H1 (cell line): ENCODE measurements around the gene RBMX2. TPM values are rescaled to one million over a fixed set of nuclear protein-coding genes. Genes with fewer than 3 reads are reported as not detected.

Experiments
- CTCF ChIA-PET: fragments of 300-600 bp; sonication (Branson Sonifier 250); formaldehyde crosslinking; loops from one replicate; lab custom pipeline; 2021; ENCODE audit not compliant: partially characterized antibody; lab: Charles Lee
- POLR2A ChIA-PET: fragments of 300-600 bp; sonication (Branson Sonifier 250); formaldehyde crosslinking; loops from one replicate; lab custom pipeline; 2021; ENCODE audit warnings: inconsistent platforms; ENCODE audit not compliant: partially characterized antibody; lab: Charles Lee
- DNase-seq, 2 experiments: peaks; one replicate each; pipeline versions ENCODE4 v3.0.0 to v3.0.0-alpha.2; 2010 to 2022; ENCODE audit warnings: low spot score in 2 of 2, low read depth in 1 of 2, mixed read lengths in 1 of 2
- FAIRE-seq: peaks from 2 replicates; lab custom pipeline; 2011; peaks lifted over from hg19 to GRCh38; lab: Jason Lieb, UNC
- H2AFZ ChIP-seq: 2 replicates; pipeline ENCODE4 v1.8.1; 2012; ENCODE audit warnings: low read length, inconsistent platforms
- H2AK5ac ChIP-seq: 2 replicates; pipeline ENCODE4 v1.6.1; 2013; ENCODE audit warnings: low read depth, low read length
- H2BK120ac ChIP-seq: replicated peaks from 2 replicates; pipeline ENCODE3; 2013; ENCODE audit warnings: low read depth, low read length, inconsistent platforms
- H2BK12ac ChIP-seq: 2 replicates; pipeline ENCODE4 v1.6.1; 2013; ENCODE audit warnings: low read depth, low read length
- H2BK15ac ChIP-seq: 2 replicates; pipeline ENCODE4 v1.6.1; 2013; ENCODE audit warnings: low read length
- H2BK20ac ChIP-seq: 2 replicates; pipeline ENCODE4 v1.6.1; 2013; ENCODE audit warnings: low read length
- H2BK5ac ChIP-seq: 2 replicates; pipeline ENCODE4 v1.6.1; 2013; ENCODE audit warnings: low read depth, low read length
- H3K14ac ChIP-seq: 2 replicates; pipeline ENCODE4 v1.6.1; 2013; ENCODE audit warnings: inconsistent platforms; ENCODE audit not compliant: insufficient read length
- H3K18ac ChIP-seq: 2 replicates; pipeline ENCODE4 v1.6.1; 2013; ENCODE audit warnings: low read length; ENCODE audit errors: extremely low read depth
- H3K23ac ChIP-seq: 2 replicates; pipeline ENCODE4 v1.6.1; 2013; ENCODE audit warnings: inconsistent platforms; ENCODE audit not compliant: insufficient read length
- H3K23me2 ChIP-seq: 2 replicates; pipeline ENCODE4 v1.6.1; 2013; ENCODE audit warnings: low read depth, low read length
- H3K27ac ChIP-seq: 2 replicates; pipeline ENCODE4 v1.6.1; 2011; ENCODE audit warnings: low read depth, low read length, inconsistent platforms
- H3K27me3 ChIP-seq, 4 experiments: replicated peaks in 1 of 4; 1 replicate in 1 of 4; 2 replicates in 3 of 4; pipeline versions ENCODE4 v1.6.1 to v1.8.1; 2011 to 2013; ENCODE audit warnings: low read length in 3 of 4, mild to moderate bottlenecking in 3 of 4, inconsistent platforms in 2 of 4, mixed read lengths in 2 of 4, moderate library complexity in 1 of 4; ENCODE audit not compliant: control insufficient read depth in 3 of 4, insufficient read depth in 3 of 4; ENCODE audit errors: extremely low read depth in 1 of 4
- H3K36me3 ChIP-seq, 4 experiments: 2 replicates each; pipeline versions ENCODE4 v1.6.1 to v1.8.1; 2011 to 2013; ENCODE audit warnings: mild to moderate bottlenecking in 4 of 4, low read length in 3 of 4, moderate library complexity in 2 of 4, control low read depth in 1 of 4, inconsistent platforms in 1 of 4; ENCODE audit not compliant: insufficient read depth in 4 of 4, control insufficient read depth in 2 of 4
- H3K4ac ChIP-seq: replicated peaks from 2 replicates; pipeline ENCODE3; 2013; ENCODE audit warnings: low read length, low read depth, mixed read lengths, inconsistent platforms; ENCODE audit not compliant: insufficient read length
- H3K4me1 ChIP-seq, 4 experiments: replicated peaks in 1 of 4; 1 replicate in 1 of 4; 2 replicates in 3 of 4; pipeline versions ENCODE4 v1.6.1 to v1.8.1; 2011 to 2013; ENCODE audit warnings: low read length in 3 of 4, inconsistent platforms in 2 of 4, mixed read lengths in 1 of 4; ENCODE audit not compliant: insufficient read depth in 4 of 4, control insufficient read depth in 3 of 4
- H3K4me2 ChIP-seq, 2 experiments: 2 replicates each; pipeline versions ENCODE4 v1.6.1 to v1.8.1; 2011 to 2013; ENCODE audit warnings: low read depth in 2 of 2, low read length in 2 of 2, control low read depth in 1 of 2, inconsistent platforms in 1 of 2, mild to moderate bottlenecking in 1 of 2; ENCODE audit not compliant: insufficient read depth in 1 of 2
- H3K4me3 ChIP-seq, 4 experiments: fragments of 200-600, 300-600 bp in 1 of 4; sonication (generic), shearing (Covaris generic), sonication (Bioruptor Twin) in 1 of 4; 2 replicates each; pipeline versions ENCODE4 v1.5.1 to v1.8.1; 2011 to 2016; ENCODE audit warnings: low read length in 4 of 4, low read depth in 3 of 4, control low read depth in 2 of 4, inconsistent platforms in 2 of 4, mild to moderate bottlenecking in 2 of 4, mixed read lengths in 1 of 4, moderate library complexity in 1 of 4; ENCODE audit not compliant: insufficient read depth in 2 of 4; ENCODE audit errors: extremely low read depth in 1 of 4
- H3K56ac ChIP-seq: replicated peaks from 2 replicates; pipeline ENCODE3; 2013; ENCODE audit warnings: low read depth, mild to moderate bottlenecking, mixed read lengths, low read length, inconsistent platforms; ENCODE audit not compliant: insufficient read length
- H3K79me1 ChIP-seq: 2 replicates; pipeline ENCODE4 v1.6.1; 2013; ENCODE audit warnings: low read depth, low read length, control low read depth
- H3K79me2 ChIP-seq, 2 experiments: 2 replicates each; pipeline versions ENCODE4 v1.6.1 to v1.8.1; 2012 to 2013; ENCODE audit warnings: low read length in 2 of 2, mild to moderate bottlenecking in 2 of 2, inconsistent platforms in 1 of 2; ENCODE audit not compliant: insufficient read depth in 2 of 2, control insufficient read depth in 1 of 2
- H3K9ac ChIP-seq, 4 experiments: replicated peaks in 1 of 4; 1 replicate in 1 of 4; 2 replicates in 3 of 4; pipeline versions ENCODE4 v1.6.1 to v1.8.1; 2011 to 2013; ENCODE audit warnings: low read depth in 3 of 4, low read length in 3 of 4, control low read depth in 2 of 4, mild to moderate bottlenecking in 2 of 4, moderate library complexity in 2 of 4, inconsistent platforms in 1 of 4; ENCODE audit errors: extremely low read depth in 1 of 4
- H3K9me3 ChIP-seq, 2 experiments: 2 replicates each; pipeline versions ENCODE4 v1.6.1 to v1.8.1; 2012 to 2013; ENCODE audit warnings: mild to moderate bottlenecking in 2 of 2, moderate library complexity in 2 of 2, control low read depth in 1 of 2, inconsistent platforms in 1 of 2, low read depth in 1 of 2, low read length in 1 of 2, mixed read lengths in 1 of 2; ENCODE audit not compliant: insufficient read depth in 2 of 2
- H4K20me1 ChIP-seq, 2 experiments: replicated peaks in 1 of 2; 2 replicates each; pipeline versions ENCODE3 to v1.8.1; 2011 to 2013; ENCODE audit warnings: inconsistent platforms in 2 of 2, low read length in 2 of 2, mild to moderate bottlenecking in 1 of 2; ENCODE audit not compliant: insufficient read depth in 2 of 2, control insufficient read depth in 1 of 2
- H4K5ac ChIP-seq: 2 replicates; pipeline ENCODE4 v1.6.1; 2013; ENCODE audit warnings: low read length, low read depth, mixed read lengths, inconsistent platforms; ENCODE audit not compliant: insufficient read length
- H4K8ac ChIP-seq: 2 replicates; pipeline ENCODE4 v1.8.0; 2013; ENCODE audit warnings: mild to moderate bottlenecking, moderate library complexity, low read length, inconsistent platforms; ENCODE audit not compliant: insufficient read depth; ENCODE audit errors: extremely low read depth
- H4K91ac ChIP-seq: replicated peaks from 2 replicates; pipeline ENCODE3; 2013; ENCODE audit warnings: low read length, mixed read lengths, inconsistent platforms; ENCODE audit not compliant: insufficient read length
- ASH2L ChIP-seq: fragments of 200-600, 300-600 bp; sonication (generic); IDR thresholded peaks from one replicate; pipeline ENCODE4 v1.7.1; 2017; ENCODE audit warnings: low read length
- BACH1 ChIP-seq: IDR thresholded peaks from 2 replicates; pipeline ENCODE4 v1.6.1; 2012; ENCODE audit warnings: low read length, improper control_type of control experiment
- EZH2 ChIP-seq: fragments of 200-600 bp; sonication (generic); IDR thresholded peaks from 2 replicates; pipeline ENCODE4 v1.7.1; 2012; ENCODE audit warnings: low read depth, mild to moderate bottlenecking, moderate library complexity, low read length, inconsistent platforms; ENCODE audit not compliant: severe bottlenecking
- KDM1A ChIP-seq: fragments of 200-600, 300-600 bp; sonication (generic); IDR thresholded peaks from 2 replicates; pipeline ENCODE4 v1.7.1; 2016; ENCODE audit warnings: mild to moderate bottlenecking, low read length, borderline replicate concordance
- NRF1 ChIP-seq: IDR thresholded peaks from 2 replicates; pipeline ENCODE4 v1.6.1; 2011; ENCODE audit warnings: mild to moderate bottlenecking, low read depth, low read length, improper control_type of control experiment
- POLR2A ChIP-seq, 2 experiments: IDR thresholded peaks; 1 replicate in 1 of 2; 2 replicates in 1 of 2; pipeline ENCODE4 v1.6.1; 2011; ENCODE audit warnings: low read depth in 2 of 2, low read length in 2 of 2, mild to moderate bottlenecking in 2 of 2; ENCODE audit errors: control extremely low read depth in 1 of 2
- RAD21 ChIP-seq, 2 experiments: IDR thresholded peaks in 1 of 2; conservative IDR thresholded peaks in 1 of 2; 2 replicates each; pipeline ENCODE4 v1.6.1; 2011; ENCODE audit warnings: low read depth in 2 of 2, low read length in 2 of 2, improper control_type of control experiment in 1 of 2, inconsistent platforms in 1 of 2, mild to moderate bottlenecking in 1 of 2, moderate library complexity in 1 of 2
- RBBP5 ChIP-seq: IDR thresholded peaks from 2 replicates; pipeline ENCODE4 v1.7.1; 2012; ENCODE audit warnings: low read depth, mild to moderate bottlenecking, inconsistent platforms, low read length, moderate library complexity, borderline replicate concordance
- SP4 ChIP-seq: IDR thresholded peaks from 2 replicates; pipeline ENCODE4 v1.6.1; 2012; ENCODE audit warnings: low read length, inconsistent platforms
- TAF7 ChIP-seq: optimal IDR thresholded peaks from 2 replicates; pipeline ENCODE3; 2011; ENCODE audit warnings: low read depth, mild to moderate bottlenecking, inconsistent platforms, low read length, moderate library complexity, borderline replicate concordance
- WGBS, 2 experiments: shearing (Covaris generic) in 1 of 2; methylation state at CpG; one replicate each; pipeline versions ENCODE4 v1.1.6 to v1.1.7; 2013 to 2015; ENCODE audit warnings: low lambda C conversion rate in 2 of 2, mixed read lengths in 2 of 2, inconsistent platforms in 1 of 2, low coverage in 1 of 2, missing lambda C conversion rate in 1 of 2; ENCODE audit not compliant: insufficient replicate concordance in 2 of 2, insufficient coverage in 1 of 2, insufficient read length in 1 of 2; ENCODE audit errors: extremely low coverage in 1 of 2, missing lambda C conversion rate in 1 of 2; 5-methylcytosine and 5-hydroxymethylcytosine counted together
- polyA plus RNA-seq, 7 experiments: library from polyadenylated mRNA; depleted of rRNA in 3 of 7; stranded (reverse) in 5 of 7; unstranded in 2 of 7; fragments of >200 nt in 5 of 7; fragments of 200-250 nt in 2 of 7; gene quantifications; 1 replicate in 5 of 7; 2 replicates in 1 of 7; 4 replicates in 1 of 7; pipeline versions ENCODE4 v1.2.1 to v1.2.3, GENCODE V29; 2011 to 2013; ENCODE audit warnings: missing spikeins in 2 of 7, mixed read lengths in 2 of 7
- total RNA-seq: library from RNA; stranded (reverse); fragmentation: NEBNext Ultra II Directional; extraction: Animal tissue kit (Norgen Biotek cat#: 25700); gene quantifications from 2 replicates; pipeline ENCODE4 v1.2.1, GENCODE V29; 2021

The RBMX2 gene
- total and polyA plus RNA-seq, 2 of the 8 experiments (the other 6 are each of a cell fraction or from before 2014, with no cell fraction given) = 10.8 to 23.2 TPM

DNA sequence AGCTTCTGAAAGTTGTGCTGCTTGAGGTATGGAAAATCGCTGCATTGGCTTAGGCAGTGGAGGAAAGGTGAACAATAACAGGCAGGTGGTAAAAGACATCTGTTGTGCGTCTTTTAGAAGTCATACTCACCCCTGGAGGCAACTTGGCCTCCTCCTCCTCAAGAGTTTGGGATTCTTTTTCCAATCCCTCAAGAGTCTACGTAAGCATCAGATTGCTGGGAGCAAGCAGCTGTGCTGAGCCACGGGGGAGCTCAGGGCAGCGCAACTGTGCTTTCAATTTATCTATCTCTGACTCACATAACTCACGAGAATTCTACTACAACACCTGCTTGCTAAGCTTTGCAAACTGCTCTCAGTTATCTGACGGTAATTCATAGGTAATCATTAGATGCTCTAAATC is 6.4 kb upstream of the RBMX2 start:
- Histone ChIP-seq H2BK12ac (no peak overlapping the region), H3K27ac (no peak overlapping the region), H3K79me1 (no peaks in the 10 kb centered on the region), H3K4me1 (no peaks in the 10 kb centered on the region), H3K9me3 (no peaks in the 10 kb centered on the region), H3K9ac (no peak overlapping the region), H3K23me2 (no peaks in the 10 kb centered on the region), H2BK20ac (no peak overlapping the region), H3K27me3 (no peaks in the 10 kb centered on the region; a peak in 1 of 7 replicates), H3K23ac (no peak overlapping the region), H2BK5ac (no peak overlapping the region), H3K18ac (no peak overlapping the region), H3K79me2 (no peaks in the 10 kb centered on the region), H3K36me3 (no peaks in the 10 kb centered on the region), H3K56ac (no peak overlapping the region), H2BK120ac (no peak overlapping the region), H2AFZ (no peak overlapping the region), H3K4me3 (no peak overlapping the region), H3K4me2 (no peak overlapping the region), H4K20me1 (no peaks in the 10 kb centered on the region), H4K91ac (no peak overlapping the region), H3K14ac (no peak overlapping the region), H2BK15ac (no peak overlapping the region), H2AK5ac (no peak overlapping the region), H3K4ac (no peak overlapping the region), H4K5ac (no peak overlapping the region), H4K8ac (no peak overlapping the region)
- DNase-seq (no peak), FAIRE-seq (no peak)
- ChIA-PET POLR2A (interaction anchor here (0.6 kb wide), 1 partner anchor 9 kb away, joined by 3 read pairs; no protein-coding TSS in a partner anchor), CTCF (interaction anchor here (0.9 kb wide), 2 partner anchors 180 to 521 kb away, joined by 3 read pairs; no protein-coding TSS in a partner anchor)
- 79% methylated on average over 7 of the region's 7 CpGs; no CpG with 5 or more reads in 1 of the 2 experiments for WGBS, 2 experiments
- TF ChIP-seq POLR2A (IDR thresholded peaks at IDR 0.05; ENCODE audit: control extremely low read depth in 1 of 2, low read depth in 2 of 2, low read length in 2 of 2) (no peak), BACH1 (no peak), RAD21 (IDR thresholded peaks at IDR 0.05 in 1 of 2, conservative IDR thresholded peaks at IDR 0.05 in 1 of 2; ENCODE audit: low read depth in 2 of 2, low read length in 2 of 2) (no peak), KDM1A (no peak), ASH2L (no peak), SP4 (no peak), NRF1 (no peak), EZH2 (no peak), TAF7 (no peak), RBBP5 (no peak)
